ENCODE results near the gene CLIC3.

Gene CLIC3

DNA sequence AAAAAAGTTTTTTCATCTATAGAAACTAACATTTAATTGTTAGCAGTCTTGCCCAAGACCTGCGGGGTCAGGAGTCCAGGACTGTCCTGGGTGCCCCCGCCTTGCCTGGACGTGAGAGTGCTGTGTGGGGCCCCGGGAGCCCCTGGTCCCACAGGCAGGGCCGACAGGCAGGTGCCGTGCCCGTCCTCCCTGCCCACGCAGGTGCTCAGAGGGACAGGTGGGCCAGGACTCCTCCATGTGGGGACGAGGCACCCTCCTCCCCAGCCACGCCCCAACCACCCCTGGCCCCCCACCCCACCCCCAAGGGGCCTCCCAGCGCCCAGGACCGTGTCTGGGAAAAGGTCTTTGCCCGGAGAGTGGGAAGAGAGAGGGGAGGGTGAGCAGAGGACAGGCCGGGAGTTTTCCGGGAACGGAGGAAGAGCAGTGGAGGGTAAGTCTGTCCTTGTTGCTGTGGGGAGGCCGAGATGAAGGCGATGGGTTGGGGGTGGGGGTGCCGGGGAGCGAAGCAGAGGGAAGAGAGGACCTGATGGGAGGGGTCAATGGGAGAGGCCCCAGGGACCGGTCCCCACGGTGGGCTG, 47.0 kb downstream of the CLIC3 start:
- DNase-seq = no peak

DNA sequence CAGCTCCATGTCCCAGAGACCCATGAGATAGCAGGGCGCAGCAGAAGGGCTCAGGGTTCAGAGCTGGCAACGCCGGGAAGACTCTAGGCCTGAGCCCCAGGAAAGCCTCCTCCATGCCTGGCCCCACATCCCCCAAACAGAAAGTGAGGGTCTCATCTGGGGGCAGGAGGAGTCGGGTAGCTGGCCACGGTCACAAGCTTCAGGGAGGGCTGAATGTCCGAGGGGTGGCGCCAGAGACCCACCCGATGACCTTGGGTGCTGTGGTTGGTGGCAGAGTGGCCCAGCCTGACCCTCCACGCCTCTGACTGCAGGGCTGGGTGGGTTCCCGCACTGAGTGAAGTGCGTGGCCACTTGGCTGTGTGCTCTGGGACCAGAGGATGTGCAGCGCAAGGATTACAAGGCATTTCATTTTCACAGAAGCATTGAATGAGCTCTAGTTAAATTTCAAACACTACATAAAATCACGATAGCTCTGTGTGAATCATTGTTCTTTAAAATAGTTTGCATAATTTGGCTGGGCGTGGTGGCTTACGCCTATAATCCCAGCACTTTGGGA, 48.3 kb downstream of the CLIC3 start:
- DNase-seq = no peak

DNA sequence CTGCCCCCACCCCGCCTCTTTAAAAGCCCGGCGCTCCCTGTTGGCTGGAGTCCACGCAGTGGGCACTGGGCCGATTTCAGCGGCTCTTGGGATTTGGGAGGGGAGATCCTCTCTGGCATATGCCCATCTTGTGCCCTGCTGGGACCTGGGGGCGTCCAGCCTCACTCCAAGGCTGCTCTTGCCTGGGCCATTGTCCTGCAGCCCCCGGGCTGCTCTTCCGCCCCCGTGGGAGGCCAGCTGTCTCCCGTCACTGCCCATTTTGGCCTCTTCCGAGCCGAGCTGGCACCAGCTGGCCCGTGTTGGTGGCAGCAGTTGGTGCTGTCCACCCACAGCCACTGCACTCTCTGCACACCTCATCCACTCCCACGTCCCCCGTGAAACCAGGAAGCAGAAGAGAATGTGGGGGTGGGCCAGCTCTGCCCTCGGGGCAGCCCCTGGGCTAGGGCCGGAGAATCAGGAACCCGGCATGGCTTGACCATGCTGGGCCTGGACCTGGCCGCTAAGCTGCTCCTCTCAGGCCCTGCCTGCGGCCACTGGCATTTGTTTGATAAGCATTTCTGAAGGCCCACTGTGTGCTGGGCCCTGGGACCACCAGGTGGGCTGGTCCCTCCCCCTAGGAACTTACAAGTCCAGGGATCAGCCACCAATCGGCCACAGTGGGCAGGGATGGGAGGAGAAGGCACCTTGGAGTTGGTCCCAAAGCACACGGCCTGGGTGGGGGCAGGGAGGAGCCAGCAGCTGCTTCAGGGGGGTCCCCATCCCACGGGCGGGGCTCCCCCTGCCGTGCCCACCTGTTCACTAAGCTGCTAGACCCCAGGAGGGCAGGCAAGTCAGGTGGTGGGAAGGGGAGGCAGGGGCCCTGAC, 49.1 kb downstream of the CLIC3 start:
- no peak for DNase-seq

DNA sequence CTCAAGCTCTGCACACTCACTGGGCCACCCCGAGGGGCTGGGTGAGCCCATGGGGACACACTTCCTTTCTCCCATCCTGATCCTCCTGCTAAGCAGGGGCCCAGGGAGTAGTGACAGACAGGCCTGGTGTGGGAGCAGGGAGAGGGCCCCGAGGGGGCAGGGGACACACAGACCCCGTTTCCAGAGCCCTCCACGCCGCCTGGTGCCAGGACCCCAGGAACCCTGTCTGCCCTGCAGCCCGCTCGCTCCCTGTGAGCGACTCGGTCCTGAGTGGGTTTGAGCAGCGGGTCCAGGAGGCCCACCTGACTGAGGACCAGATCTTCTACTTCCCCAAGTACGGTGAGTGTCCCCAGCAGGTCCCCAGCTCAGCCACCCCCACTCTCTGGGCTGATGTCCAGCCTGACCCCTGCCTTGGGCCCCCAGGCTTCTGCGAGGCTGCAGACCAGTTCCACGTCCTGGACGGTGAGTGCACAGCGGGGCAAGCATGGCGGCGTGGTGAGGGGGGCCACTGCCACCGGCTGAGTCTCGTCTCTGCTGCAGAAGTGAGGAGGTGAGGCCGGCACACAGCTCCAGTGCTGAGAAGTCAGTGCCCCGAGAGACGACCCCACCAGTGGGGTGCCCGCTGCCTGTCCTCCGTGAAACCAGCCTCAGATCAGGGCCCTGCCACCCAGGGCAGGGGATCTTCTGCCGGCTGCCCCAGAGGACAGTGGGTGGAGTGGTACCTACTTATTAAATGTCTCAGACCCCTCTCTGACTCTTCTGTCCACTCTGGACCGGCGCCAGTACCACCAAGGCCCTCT, 49.9 kb downstream of the CLIC3 start:
- DNase-seq = no peak

DNA sequence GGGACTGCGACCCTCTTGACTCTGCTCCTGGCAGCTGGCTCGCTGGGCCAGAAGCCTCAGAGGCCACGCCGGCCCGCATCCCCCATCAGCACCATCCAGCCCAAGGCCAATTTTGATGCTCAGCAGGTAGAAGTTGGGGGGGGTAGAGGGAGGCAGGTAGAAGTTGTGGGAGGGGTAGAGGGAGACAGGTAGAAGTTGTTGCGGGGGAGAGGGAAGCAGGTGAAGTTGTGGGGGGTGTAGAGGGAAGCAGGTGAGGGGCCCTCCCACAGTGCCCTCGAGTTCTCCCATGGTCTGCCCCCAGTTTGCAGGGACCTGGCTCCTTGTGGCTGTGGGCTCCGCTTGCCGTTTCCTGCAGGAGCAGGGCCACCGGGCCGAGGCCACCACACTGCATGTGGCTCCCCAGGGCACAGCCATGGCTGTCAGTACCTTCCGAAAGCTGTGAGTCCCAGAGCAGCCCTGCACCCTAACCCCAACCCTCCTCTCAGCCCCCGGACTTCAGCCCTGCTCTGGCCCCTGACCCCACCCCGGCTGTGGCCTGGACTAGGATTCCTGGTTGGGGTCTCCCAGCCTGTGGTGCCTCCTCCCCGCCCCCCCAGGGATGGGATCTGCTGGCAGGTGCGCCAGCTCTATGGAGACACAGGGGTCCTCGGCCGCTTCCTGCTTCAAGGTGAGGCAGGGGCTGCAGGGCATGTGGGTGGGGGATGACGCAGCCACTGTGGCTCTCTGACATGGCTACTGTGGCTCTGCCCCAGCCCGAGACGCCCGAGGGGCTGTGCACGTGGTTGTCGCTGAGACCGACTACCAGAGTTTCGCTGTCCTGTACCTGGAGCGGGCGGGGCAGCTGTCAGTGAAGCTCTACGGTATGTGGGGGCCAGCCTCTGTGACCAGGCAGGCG, 50.8 kb downstream of the CLIC3 start:
- no peak for DNase-seq

Data from cerebellar nuclear complex (tissue), 1 donor.